AG09319 (cell line): ENCODE results near the gene GAL3ST3.

Experiments used
- DNase-seq: peaks from one replicate; pipeline ENCODE4 v3.0.0-alpha.2; 2010; ENCODE audit warnings: low read depth; ENCODE audit errors: extremely low read depth
- TF ChIP-seq, protein P1 (sequence below): IDR thresholded peaks from 2 replicates; pipeline ENCODE4 v1.5.1; 2011; ENCODE audit warnings: low read depth, mild to moderate bottlenecking, inconsistent platforms, low read length, moderate library complexity

GAL3ST3 gene

GRCh38 chr11:66051371-66051765 is 2.4 kb upstream of the GAL3ST3 start:
- no peak for DNase-seq
- TF ChIP-seq, protein P1, sequence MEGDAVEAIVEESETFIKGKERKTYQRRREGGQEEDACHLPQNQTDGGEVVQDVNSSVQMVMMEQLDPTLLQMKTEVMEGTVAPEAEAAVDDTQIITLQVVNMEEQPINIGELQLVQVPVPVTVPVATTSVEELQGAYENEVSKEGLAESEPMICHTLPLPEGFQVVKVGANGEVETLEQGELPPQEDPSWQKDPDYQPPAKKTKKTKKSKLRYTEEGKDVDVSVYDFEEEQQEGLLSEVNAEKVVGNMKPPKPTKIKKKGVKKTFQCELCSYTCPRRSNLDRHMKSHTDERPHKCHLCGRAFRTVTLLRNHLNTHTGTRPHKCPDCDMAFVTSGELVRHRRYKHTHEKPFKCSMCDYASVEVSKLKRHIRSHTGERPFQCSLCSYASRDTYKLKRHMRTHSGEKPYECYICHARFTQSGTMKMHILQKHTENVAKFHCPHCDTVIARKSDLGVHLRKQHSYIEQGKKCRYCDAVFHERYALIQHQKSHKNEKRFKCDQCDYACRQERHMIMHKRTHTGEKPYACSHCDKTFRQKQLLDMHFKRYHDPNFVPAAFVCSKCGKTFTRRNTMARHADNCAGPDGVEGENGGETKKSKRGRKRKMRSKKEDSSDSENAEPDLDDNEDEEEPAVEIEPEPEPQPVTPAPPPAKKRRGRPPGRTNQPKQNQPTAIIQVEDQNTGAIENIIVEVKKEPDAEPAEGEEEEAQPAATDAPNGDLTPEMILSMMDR, result no peak

DNA sequence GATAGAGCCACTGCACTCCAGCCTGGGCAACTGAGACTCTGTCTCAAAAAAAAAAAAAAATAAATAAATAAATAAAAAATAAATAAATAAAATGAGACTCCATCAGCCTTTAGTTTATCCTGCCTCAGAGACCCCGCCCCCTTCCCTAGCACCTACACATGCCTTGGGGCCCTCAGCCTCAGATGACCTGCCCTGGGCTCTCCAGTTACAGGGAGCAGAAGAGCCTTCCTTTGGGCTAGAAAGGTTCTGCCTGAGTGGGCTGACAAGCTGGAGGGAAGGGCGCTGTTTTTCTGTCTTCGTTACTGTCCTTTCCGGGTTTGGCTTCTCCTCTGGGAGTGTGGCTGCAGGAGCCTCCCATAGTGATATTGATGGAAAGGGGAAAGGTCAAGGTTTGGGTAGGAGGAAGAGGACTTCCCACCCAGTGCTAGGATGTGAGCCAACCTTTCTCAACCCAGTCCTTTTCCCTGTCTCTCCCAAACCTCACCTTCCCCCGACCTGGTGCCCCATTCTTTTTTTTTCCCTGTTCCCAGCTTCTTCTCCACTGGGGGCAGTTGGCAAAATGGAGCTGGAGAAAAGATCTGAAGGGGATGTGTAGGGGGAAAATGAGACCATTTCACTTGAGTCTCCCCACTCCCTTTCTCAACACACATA is 1.7 kb upstream of the GAL3ST3 start:
- TF ChIP-seq, protein P1, result no peak
- no peak for DNase-seq

DNA sequence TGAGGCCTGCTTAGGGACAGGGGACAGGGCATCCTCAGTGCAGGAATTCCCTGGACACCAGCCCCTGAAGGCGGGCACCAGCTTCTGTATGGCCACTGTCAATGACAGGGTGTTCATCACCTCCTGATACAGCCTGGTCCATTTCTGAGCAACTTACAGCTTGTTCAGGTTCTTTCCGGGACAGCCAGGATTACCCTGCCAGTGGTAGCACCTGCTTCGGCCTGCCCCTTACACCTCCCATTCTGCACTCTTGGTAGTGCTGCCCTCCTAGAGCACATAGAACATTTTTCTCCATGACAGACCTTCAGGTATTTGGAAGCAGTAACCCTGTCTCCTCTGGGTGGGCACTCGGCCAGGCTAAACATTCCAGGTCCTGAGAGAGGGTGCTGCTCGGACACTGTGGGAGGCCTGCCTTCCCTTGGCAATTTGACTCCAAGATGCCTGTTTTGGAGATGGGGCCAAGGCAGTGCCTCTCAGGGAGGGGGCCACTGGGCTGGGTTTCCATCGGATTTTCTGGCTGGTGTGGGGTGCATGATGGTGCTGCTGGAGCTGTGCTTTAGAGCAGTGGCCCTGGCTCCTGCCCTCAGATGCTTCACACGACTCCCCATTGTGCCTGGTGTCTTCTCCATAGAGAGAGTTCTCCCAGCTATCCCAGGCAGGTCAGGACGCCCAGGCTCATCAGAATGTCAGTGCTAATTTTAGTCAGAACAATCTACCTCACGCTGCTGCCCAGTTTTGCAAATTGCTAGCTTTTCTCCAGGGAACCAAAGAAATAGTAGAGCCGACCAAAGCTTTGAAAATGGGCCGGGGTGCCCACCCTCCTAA is 1.2 kb downstream of the GAL3ST3 start:
- TF ChIP-seq, protein P1, result no peak
- no peak for DNase-seq

- no peak for DNase-seq
- TF ChIP-seq, protein P1, result no peak
Observed at GRCh38 chr11:66046901-66047300, 2.1 kb downstream of the GAL3ST3 start.

DNA sequence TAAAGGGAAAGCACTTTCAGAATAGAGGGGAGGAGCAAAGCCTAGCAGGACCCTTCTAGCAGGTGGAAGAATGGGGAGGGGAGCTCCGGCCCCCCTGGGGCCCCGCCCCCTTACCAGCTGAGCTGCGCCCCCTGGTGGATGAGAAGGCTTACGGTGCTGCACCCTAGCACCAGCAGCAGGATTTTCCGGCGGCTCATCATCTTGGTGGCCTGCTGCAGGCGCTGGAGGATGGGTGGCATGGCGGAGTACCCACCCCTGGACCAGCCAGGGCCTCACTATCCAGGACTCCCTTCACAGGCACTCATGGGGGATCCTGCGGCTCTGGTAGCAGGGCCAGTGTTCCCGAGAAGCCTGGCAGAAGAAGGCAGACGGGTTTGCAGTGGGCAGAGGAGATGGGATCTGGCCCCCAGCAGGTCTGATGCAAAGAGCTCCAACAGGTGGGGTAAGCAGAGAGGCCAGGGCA is 3.8 kb downstream of the GAL3ST3 start:
- DNase-seq, result peak; percentile 43

DNA sequence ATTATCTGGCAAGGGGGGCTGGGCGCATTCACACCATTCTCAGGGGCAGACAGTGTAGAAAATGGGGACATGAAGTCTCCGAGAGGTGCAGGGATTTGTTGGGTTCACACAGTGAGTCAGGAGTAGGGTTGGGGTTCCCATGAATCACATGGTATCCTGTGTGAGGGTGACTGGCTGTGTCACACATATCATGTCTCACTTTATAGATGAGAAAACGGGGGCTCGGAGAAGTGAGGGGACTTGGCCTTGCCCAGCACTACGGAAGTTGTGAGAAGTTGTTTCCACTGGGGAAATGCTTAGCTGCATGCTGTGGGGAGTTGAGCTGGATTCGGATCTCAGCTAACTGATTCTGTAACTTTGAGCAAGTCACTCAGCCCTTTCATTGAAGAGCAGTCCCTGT is 4.2 kb downstream of the GAL3ST3 start:
- TF ChIP-seq, protein P1, result no peak
- no peak for DNase-seq

More for the DNA sequence above, 3.8 kb downstream of the GAL3ST3 start:
- TF ChIP-seq, protein P1, result peak; percentile 95
